WI38 (cell line): ENCODE results near the gene SDHB.

Experiments used
- H3K4me3 ChIP-seq: 2 replicates; pipeline ENCODE4 v1.5.1; 2011; ENCODE audit warnings: low read depth, mild to moderate bottlenecking, control low read depth, low read length
- TF ChIP-seq, protein P1 (sequence below): IDR thresholded peaks from 2 replicates; pipeline ENCODE4 v1.5.1; 2012; ENCODE audit warnings: low read depth, mild to moderate bottlenecking, control low read depth, low read length

Gene SDHB

DNA sequence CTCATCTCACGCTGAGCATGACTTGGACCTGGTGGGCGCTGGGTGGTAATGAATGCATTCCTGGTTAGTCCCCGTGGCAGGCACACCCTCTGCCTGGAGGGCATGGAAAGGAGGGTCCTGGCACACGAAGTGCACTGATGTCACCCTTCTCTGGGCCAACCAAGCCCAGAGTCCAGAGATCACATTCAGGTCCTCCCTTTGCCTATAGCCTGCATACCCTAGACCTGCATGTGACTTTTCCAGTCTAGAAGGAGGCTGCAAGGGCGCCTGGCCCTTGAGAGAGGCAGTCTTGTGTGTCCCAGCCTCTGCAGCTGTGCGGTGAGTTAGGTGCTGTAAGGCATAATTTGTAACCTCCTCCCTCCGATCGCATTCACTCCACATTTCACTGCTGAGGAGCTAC, 43.3 kb upstream of the SDHB start:
- TF ChIP-seq, protein P1, sequence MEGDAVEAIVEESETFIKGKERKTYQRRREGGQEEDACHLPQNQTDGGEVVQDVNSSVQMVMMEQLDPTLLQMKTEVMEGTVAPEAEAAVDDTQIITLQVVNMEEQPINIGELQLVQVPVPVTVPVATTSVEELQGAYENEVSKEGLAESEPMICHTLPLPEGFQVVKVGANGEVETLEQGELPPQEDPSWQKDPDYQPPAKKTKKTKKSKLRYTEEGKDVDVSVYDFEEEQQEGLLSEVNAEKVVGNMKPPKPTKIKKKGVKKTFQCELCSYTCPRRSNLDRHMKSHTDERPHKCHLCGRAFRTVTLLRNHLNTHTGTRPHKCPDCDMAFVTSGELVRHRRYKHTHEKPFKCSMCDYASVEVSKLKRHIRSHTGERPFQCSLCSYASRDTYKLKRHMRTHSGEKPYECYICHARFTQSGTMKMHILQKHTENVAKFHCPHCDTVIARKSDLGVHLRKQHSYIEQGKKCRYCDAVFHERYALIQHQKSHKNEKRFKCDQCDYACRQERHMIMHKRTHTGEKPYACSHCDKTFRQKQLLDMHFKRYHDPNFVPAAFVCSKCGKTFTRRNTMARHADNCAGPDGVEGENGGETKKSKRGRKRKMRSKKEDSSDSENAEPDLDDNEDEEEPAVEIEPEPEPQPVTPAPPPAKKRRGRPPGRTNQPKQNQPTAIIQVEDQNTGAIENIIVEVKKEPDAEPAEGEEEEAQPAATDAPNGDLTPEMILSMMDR = no peak
- no peak overlapping the region for H3K4me3 ChIP-seq

DNA sequence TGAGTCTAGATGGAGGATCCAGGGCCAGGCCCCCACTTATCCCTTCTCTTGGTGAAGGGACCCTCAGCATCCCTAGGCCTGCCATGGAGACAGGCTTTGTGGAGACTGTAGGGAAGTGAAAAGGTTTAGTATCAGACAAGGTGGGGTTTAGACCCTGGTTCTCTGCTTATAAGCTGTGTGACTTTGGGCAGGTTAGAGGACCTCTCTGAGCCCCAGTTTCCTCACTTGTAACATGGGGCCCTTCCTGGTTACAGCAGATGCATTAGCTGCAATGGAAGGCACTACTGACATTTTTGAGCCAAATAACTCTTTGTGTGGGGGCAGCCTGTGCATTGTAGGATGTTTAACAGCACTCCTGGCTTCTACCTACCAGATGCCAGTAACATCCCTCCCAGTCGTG, 42.8 kb upstream of the SDHB start:
- H3K4me3 ChIP-seq = no peak overlapping the region
- TF ChIP-seq, protein P1 = no peak

DNA sequence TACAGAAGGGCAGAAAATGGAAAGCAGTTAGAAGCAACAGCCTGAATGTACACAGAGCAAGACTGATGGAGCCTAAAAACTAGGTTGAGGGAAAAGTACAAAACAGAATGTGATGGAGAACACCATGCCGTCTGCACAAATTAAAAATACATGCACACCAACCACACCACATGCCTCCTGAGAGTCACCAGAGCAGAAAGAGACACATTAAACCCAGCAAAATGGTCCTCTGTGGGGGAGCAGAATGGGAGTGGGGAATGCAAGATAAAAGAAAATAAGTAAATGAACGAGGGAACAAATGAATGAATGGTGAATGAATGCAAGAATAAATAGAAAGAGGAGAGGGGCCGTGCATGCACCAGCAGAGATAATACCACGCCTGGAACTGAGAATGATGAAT, 41.3 kb upstream of the SDHB start:
- TF ChIP-seq, protein P1 = no peak
- H3K4me3 ChIP-seq = no peak overlapping the region

DNA sequence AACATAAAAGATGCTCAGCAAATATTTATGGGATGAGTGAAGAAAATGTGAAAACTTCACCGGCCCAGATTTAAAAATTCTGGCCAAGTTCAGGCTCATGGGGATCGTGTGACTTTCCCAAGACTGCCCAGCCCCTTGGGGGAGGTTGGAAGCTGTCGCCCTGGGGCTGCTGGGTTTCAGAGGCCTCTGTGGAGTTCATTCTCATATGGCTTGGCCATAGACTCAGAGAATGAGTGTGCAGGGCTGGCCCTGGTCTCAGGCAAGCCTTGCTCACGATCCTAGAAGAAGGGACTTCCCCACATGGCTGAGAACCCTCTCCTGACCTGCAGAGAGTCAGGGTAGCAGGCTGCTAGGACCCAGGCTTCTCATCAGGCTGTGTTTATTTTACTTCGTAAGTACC, 40.8 kb upstream of the SDHB start:
- no peak overlapping the region for H3K4me3 ChIP-seq
- TF ChIP-seq, protein P1 = no peak

DNA sequence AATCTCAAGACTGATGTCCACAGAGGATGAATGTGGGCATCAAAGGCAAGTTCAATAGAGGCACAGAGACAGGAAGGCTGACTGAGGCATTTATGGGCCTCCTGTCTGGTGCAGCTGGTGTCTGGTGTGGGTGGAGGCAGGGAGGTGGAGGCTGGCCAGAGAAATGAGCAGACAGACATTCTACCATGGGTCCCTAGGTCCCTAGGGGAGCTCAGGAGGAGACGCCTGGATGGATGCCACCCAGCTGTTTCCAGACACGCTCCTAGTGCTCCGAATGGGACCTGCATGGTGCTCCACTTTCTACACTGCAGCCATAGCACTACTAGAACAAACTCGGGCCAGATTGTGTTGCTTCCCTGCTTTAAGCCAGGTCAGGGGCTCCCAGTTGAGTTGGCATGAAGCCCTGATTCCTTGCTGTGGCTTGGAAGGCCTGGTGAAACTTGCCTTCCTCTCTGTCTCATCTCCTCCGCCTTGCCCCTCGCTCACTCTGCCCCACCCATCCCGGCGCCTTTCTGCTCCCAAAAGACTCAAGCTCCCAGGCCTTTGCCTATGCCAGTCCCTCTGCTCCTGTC, 40.1 kb upstream of the SDHB start:
- H3K4me3 ChIP-seq = no peak overlapping the region
- TF ChIP-seq, protein P1 = no peak

DNA sequence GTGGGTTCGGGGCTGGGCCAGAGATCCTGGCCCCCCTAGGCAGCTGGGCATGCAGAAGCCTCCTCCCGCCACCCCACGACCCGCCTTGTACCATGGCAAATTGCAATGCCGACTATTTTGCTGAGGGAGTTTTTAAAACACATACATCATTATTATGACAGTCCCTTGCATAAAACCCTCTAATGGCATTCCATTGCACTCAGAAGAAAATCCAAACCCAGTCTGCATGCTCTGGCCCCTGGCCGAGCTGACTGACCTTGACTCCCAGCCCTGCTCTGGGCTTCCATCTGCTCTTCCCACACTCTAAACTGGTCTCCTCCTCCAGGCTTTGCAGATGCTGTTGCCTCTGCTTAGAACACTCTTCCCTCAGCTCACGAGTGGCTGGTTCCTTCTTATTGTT, 37.4 kb upstream of the SDHB start:
- H3K4me3 ChIP-seq = no peak overlapping the region
- TF ChIP-seq, protein P1 = no peak

DNA sequence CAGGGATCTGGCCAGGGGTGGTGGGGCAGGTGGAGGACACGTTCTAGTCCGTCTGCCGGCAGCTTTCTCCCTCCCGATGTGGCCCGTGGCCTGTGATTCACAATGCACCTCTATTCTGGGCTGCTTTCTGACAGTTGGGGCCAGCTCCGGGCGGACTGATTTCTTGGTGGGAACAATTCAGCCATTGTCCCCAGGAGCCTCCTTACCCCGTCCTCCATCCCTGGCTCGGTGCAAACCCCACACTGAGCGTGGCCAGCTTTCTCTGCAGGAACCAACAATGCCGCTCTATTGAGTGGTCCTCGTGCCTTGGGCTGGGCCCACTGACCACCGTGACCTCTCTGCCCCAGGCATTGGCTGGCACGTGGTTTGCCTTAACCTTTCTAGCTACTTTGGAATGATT, 35.7 kb upstream of the SDHB start:
- no peak overlapping the region for H3K4me3 ChIP-seq
- TF ChIP-seq, protein P1 = no peak
